Erythroblast (primary cell): ENCODE results near the gene DNASE1L3.

Experiments
- GATA1 ChIP-seq: IDR thresholded peaks from 2 replicates; pipeline ENCODE4 v1.6.1; 2011; ENCODE audit warnings: low read depth, mild to moderate bottlenecking, control low read depth, low read length, moderate library complexity
- POLR2A ChIP-seq: IDR thresholded peaks from 2 replicates; pipeline ENCODE4 v1.6.1; 2011; ENCODE audit warnings: mild to moderate bottlenecking, low read length

- TF ChIP-seq POLR2A (no peak), GATA1 (no peak)
Measured at GRCh38 chr3:58144478-58145325, 66.1 kb downstream of the DNASE1L3 start.
